ENCODE measurements around the gene SLC7A5. TPM values are rescaled to one million over a fixed set of nuclear protein-coding genes. Genes with fewer than 3 reads are reported as not detected.
"Not testable (repeated sequence)": the region's sequence is repeated elsewhere in the genome, so short reads cannot be mapped to it uniquely, and the experiment has no call there.

The SLC7A5 gene
- total RNA-seq, 1 donor from 2014 or later, result 3.9 TPM

DNA sequence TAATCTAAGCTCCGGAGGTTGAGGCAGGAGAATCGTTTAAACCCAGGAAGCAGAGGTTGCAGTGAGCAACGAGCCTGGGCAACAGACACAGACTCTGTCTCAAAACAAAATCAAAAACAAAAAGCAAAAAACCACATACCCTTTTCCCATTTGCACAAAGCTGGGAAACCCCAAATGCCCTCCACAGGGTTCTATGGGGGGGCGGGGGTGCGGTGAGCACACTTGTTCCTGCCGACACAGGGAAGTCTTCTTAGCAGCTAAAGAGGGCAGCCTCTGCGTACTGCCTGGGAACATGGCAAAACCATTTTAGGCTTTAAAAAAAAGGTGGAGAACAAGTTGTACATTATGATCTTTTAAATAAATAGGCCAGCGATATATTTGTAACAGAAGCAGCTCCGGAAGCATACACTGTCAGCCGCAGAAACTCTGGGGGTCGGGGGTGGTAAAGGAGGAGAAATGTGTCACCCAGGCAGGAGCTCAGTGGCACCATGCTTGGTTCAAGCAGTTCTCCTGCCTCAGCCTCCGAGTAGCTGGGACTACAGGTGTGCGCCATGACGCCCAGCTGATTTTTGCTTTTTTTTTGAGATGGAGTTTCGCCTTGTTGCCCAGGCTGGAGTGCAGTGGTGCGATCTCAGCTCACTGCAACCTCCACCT is 3.3 kb downstream of the SLC7A5 start:
- intact Hi-C loops (cut with DNase I); ATAC-seq (ENCODE audit: poor library complexity); DNase-seq: not testable (repeated sequence)

DNA sequence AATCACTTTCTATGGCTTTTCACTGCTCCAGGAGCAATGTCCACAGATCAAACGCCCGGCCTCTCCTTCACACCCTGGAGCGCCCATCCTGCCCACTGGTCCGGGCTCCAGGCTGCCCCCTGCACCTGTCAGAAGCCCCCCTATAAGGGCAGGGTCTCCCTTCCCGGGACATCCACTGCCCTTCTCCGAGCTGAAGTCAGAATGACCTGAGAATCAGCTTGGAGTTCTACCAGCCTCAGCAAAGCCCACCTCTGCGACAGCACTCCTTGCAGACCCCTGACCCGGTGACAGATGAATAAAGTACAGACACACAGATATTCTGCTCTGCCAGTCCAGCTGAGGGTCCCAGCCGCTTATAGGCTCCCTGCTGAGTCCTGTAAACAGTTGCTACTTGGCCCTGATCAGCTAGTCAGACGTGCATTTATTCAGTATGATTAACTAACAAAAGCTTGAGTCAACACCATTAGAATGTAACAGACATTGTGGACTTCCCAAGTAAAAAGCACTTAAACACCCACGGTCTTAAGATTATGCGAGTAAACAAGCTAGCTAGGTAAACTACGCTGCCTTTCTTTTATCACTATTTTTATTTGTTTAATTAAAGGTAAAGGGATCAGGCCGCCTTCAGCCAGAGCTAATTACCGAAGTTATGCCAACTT is 4.8 kb downstream of the SLC7A5 start:
- DNase-seq (no peak), ATAC-seq (ENCODE audit: poor library complexity) (no peak)
- intact Hi-C loops (cut with DNase I), result no loop called here

DNA sequence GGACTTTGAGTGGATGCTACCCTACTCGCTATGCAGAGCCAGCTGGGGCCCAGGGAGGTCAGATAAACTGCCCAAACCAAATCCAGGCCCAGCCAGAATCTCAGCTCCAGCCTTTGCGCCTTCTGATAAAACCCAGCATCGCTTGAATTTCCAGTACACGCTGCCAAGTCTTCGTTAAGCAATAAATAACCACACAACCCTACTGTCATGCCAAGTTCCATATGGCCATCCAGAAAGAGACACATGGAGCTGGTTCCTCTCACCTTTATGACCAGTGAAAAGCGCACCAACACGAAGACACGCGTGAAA is 6.0 kb downstream of the SLC7A5 start:
- DNase-seq; intact Hi-C loops (cut with DNase I): not testable (repeated sequence)
- peak; percentile 61 for ATAC-seq (ENCODE audit: poor library complexity)

DNA sequence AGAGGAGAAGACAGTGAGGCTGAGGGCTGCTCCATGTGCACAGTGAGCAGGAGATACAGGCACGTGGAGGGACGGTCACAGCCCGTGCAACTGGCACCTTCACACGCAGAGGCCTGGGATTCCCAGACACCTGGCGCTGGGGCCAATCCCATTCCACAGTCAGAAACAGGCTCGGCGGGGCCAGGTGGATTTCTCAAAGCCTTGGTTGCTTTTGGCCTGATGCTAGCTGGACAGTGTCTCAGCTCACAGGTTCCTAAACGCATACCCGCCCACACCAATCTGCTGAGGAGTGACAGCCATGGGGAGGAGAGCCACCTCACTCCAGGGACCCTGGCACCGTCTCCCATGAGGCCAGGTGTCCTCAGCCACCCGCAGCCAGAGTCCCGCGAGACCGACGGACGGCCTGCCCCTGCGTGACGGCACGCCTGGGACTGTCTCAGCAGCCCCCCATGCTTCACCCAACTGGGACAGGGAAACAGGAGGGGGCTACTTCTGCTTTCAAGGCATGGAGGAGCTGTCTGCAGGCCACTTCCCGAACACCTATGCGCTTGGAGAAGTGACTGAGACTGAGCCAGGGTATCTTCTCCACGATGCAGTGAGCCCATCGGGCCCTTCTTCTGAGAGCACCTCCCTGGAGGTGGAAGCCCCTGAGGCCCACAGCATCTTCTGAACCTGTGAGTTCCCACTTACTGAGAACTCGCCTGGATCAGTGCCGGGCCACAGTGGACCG is 6.5 kb downstream of the SLC7A5 start:
- DNase-seq; ATAC-seq (ENCODE audit: poor library complexity); intact Hi-C loops (cut with DNase I): not testable (repeated sequence)

DNA sequence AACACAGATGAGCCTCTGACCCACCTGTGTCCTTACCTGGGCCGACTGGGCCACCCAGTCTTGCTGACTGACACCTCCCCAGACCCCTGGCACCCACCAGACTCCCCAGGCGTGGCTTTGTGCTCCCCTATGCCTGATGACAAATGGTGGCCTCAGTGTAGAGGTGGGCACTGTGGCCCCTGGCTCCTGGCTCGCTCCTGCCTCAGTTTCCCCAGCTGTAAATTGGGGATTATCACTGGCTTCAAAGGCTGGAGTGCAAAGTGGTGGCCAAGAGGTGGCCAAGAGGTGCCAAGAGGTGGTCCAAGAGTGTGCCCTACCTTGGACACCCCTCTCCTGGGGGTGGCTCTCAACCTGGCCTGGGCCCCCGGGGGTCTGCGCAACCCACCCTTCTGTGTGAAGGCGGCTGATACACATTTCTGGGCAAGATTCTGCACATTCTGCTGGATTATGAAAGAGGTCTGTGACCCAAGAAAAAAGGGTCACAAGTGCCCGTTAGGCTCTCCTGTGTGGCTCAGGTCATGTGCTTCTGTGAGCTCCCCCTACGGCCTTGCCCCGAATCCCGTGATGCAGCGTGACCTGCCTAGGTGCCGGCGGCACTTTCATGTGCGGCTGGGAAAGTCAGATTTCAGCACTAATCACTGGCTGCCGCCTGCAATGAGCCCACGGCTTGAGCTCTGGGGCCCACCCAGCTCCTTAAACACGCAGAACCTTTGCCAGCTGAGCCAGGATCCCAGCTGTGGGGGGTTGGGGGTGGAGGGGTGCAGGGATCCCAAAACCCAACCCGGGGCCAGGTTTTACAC is 7.8 kb downstream of the SLC7A5 start:
- DNase-seq; ATAC-seq (ENCODE audit: poor library complexity); intact Hi-C loops (cut with DNase I): not testable (repeated sequence)

DNA sequence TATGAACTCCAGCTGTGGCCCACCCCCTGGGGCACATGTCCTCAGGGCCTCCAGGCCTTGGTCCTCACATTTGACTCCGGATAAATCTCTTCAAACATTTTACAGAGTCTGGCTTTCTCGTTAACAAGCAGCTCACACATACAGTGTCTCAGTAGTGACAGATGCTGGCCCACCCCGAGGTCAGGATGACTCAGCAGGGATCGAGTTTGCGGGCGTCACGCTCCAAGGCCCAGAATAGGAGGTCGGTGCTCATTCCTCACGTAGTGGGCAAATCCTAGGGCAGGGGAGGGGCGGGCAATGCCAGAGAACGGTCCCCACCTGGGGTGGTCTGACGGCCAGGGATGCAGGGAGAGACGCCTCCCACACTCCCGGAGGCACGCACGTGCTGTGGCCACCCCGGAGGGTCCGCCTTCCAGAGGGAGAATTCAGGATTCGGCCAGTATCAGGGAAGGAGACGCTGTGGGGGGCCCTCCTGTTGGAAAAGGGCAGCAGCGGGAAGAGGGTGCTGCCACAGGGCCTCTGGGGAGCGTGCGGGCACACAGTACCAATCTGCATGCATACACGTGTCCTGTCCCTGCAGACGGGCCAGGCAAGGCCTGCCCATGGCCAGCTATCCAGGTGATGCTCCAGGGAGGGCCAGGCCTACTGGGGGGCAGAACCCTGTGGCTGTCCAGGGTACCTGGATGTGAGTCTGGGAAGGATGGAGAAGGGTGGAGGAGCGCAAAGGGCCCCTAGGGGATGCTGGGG is 8.6 kb downstream of the SLC7A5 start:
- intact Hi-C loops (cut with DNase I), result no loop called here
- peak; percentile 39 for ATAC-seq (ENCODE audit: poor library complexity)
- DNase-seq, result peak; percentile 66

DNA sequence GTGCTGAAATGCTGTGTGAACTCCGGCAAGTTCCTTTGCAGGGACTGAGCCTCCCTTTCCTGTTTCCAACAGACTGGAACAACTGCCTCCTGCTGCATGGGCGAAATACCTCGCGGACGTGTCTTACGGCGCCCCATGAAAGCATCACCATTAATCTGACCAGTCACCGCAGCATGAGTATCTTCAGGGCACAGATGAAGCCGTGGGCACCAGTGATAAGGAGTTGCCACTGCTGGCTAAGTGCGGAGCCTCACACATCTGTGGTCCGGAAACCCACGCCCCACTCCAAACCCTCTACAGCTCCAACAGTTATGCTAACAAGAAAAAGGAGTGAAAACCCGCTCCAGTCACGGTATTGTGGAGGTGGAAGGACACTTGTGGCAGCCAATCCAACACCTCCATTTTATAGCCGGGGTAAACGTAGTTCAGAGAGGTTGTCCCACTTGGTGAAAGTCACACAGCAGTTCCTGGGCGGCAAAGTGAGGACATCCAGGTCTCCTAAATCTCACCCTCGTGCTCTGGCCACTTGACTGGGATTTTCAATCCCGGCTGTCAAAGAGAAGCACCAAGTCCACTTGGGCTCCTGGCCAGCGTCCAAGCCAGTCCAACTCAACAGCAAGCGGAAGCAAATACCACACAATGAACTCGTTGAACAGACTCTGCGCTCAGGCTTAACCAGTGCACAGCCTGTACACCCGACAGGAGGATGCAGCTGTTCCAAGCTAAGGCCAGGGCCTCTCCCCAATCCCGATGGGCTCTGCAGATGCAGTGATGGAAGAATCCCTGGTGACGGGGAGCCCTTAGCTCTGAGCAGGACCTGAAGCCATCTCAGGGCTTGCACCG is 10.9 kb downstream of the SLC7A5 start:
- DNase-seq, result peak; percentile 81
- intact Hi-C loops (cut with DNase I), result not testable (repeated sequence)
- ATAC-seq (ENCODE audit: poor library complexity), result peak; percentile 18

DNA sequence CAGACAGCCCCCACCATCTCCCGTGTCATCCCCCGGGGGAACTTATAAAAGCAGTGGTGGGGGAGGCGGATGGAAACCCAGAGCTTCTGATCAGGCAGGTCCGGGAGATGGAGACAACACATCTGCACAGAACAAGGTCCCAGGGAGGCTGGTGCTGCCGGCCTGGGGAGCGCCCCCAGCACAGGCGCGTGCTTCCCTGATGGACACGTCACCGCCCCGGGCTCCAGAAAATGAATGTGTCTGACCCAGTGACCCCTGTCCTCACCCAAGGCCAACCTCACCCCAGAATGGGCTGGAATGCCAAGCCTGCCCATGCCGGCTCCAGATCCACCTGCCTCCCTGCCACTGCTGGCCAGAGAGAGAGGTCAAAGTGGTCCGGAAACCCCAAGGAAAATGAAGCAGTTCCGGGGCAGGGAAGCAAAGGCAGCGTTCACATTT is 12.5 kb downstream of the SLC7A5 start:
- intact Hi-C loops (cut with DNase I), result no loop called here
- ATAC-seq (ENCODE audit: poor library complexity) (no peak), DNase-seq (no peak)

DNA sequence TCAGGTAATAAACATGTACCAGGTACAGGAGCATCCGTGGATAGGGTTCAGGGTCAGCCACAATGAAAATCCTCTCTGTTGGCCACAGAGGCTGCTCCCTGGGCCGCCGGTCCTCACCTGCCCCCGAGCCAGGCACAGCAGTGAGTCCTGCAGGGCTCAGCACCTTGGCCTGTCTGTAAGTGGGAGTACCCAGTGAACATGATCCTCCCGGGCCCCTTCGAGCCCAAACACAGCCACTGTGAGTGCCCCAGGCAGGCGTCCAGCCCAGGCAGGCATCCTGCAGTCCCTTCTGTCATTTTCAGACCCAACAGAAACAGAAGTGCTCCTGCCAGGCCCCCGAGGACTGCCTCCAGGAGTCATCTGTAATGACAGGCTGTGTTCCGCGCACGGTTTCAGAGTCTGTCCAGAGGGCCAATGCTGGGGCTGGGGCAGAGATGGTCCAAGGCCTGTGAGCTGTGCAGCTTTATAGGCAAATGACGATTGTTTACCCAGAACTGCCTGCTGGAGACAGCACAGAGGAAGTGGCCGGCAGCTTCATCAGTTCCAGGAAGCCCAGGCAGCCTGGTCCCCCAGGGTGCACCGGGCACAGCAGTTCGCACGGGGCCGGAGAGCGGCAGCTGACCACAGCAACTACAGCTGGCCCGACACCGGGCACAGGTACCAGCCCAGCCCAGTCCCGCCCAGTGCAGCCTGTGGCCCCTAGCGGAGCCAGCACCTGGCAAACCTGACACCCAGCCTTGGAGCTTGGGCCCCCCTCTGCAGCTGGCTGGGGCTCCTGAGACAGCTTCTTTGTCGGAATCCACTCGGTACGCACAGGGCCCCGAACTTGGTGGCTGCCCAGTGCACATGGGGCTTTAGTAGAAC is 13.2 kb downstream of the SLC7A5 start:
- ATAC-seq (ENCODE audit: poor library complexity) (peak; percentile 12), DNase-seq (peak; percentile 82)
- intact Hi-C loops (cut with DNase I), result no loop called here

DNA sequence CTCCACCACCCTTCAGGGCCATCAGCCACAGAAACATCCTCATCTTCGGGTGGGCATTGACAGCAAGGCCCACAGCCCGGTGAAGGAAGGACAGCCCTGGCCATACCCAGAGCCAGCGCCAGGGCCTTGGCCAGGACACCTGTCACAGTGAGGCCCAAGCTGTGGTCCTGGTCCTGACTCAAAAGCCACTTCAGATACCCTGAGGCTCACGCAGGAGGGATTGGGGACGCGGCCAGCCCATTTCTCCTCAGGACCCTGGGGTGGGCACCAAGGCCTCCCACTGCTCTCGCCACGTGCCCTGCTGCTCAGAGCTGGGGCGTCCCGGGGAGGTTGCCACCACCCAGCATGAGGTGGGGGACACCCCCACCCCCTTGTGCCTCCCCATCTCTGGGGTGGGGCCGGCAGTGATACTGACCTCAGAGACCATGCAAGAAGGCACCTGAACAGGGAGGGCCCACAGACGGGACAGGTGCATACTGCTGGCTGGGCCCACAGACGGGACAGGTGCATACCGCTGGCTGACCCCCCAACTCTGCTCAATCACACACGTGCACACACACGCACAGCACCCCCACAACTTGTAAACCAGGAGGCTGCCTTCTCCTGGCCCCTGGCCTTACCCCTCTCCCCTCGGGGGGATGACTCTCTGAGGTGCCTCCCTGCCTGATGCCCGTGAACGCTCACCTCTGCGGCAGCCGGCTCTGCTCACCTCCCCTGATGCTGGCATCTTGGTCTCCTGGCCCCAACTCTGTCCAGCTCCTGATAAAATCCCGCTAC is 14.2 kb downstream of the SLC7A5 start:
- intact Hi-C loops (cut with DNase I), result no loop called here
- ATAC-seq (ENCODE audit: poor library complexity) (no peak), DNase-seq (no peak)

DNA sequence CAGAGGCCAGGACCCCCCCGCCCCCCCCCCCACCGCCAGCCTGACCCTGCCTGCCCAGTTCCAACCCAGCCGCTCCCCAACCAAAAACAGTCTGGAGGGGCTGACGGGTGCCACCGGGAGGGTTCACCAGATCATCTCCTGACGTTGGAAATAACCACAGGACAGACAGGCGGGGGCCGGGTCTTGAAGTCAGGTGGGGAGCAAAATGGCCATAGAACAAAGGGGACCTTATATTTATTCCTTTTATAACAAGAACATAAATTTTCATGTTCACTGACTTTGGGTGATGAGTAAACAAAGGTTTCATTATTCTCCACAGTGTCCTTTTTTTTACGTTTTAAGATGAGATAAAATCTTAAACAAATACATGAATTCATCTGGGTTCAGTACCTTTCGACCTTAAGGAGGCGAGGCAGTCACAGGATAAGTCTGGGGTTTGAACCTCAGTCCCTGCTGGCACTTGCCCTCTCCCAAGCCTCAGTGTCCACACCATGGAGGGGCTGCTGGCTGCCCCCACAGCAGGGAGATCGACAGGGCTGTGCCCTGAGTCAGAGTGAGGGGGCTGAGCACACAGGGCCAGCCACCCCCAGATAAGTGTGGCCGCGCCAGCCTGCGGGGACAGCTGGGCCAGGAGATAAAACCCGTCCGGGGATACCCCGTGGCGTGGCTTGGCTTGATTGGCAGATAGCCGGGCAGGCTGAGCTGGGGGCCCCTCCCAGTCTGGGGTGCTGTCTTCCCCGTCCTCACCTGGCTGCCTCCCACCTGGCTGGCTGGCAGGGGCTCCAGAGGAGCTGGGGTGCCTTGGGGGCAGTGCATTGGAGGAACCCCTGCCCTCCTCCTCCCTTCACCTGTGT is 15.0 kb downstream of the SLC7A5 start:
- no peak for ATAC-seq (ENCODE audit: poor library complexity)
- intact Hi-C loops (cut with DNase I), result no loop called here
- no peak for DNase-seq

DNA sequence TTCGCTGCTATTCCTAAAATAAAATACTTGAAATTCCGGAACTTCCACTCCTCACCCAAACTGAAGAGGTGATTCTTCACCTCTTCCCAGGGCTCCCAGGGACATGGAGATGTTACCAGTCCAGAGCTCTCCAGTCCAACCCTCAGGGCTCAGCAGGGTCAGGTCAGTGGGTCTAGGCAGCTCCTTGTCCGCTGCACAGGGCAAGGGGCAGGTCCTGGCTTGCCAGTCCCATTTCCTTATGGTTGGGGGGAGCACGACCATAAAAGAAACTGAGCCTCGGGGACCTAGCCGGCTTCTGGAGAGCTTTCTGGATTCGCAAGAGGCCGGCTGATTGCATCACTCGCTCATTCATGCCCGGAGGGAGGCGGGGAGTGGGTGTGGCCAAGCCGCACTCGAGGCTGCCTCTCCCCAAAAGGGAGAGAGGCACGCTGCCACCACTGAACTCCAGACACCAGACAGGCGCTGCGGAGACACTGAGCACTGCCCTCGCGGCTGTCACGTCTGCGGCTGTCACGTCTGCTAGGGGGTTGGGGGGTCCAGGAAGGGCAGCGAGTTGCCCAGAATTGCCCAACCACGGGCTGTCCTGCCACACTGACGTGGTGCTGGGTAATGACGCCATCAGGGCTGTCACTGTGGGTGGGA is 15.8 kb downstream of the SLC7A5 start:
- peak; percentile 96 for DNase-seq
- intact Hi-C loops (cut with DNase I), result no loop called here
- peak; percentile 92 for ATAC-seq (ENCODE audit: poor library complexity)

DNA sequence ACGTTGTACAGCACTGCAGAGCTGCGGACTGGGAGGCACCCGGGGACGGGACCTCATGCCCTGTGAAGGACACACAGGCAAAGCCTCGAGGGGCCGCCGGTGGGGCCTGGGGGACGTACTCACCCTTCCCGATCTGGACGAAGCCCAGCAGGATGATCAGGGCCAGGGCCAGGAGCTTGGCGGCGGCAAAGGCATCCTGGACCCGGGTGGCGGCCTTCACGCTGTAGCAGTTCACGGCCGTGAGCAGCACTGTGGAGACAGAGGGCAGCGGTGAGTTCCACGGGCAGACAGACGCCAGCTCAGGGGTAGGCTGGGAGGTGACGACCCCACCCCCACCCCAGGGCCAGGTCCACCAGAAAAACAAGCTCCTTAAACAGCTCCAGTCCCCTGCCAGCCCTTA is 17.7 kb downstream of the SLC7A5 start:
- intact Hi-C loops (cut with DNase I), result no loop called here
- ATAC-seq (ENCODE audit: poor library complexity) (no peak), DNase-seq (no peak)

DNA sequence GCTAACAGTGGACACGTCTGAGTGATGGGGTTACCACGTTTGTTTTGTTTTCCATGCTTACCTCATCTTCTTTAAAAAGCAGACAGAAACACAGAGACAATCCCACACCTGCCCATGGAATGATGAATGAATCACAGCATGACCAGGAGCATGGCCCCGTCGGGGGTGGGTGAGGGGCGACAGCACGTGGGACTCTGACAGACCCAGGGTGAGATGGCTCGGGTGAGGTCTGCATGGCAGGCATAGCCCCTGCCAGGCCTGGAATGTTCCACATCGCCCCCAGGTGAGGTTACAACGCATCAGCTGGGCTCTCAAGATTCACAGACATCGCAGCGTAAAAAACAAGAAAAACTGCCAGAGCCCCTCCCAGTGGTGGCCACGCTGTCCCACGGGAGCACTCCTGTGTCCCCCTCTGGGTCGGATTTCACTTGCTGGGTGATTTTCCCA is 18.1 kb downstream of the SLC7A5 start:
- DNase-seq (no peak), ATAC-seq (ENCODE audit: poor library complexity) (no peak)
- intact Hi-C loops (cut with DNase I), result no loop called here
